Smooth muscle cell (in vitro differentiated cells): ENCODE data around the gene RASL10B. TPM values are rescaled to one million over a fixed set of nuclear protein-coding genes. Genes with fewer than 3 reads are reported as not detected.

Experiments
- DNase-seq: peaks from one replicate; lab custom pipeline; 2025; ENCODE audit not compliant: unreplicated experiment; lab: John Stamatoyannopoulos, UW
- H2AFZ ChIP-seq: fragments of 200-600 bp; sonication (generic); 2 replicates; pipeline ENCODE4 v1.6.0; 2016; ENCODE audit warnings: antibody characterized with exemption, low read depth, mild to moderate bottlenecking
- H3F3A ChIP-seq: fragments of 200-600 bp; sonication (generic); 2 replicates; pipeline ENCODE4 v1.6.0; 2017; ENCODE audit warnings: antibody characterized with exemption, low read depth
- H3K27ac ChIP-seq: fragments of 200-600 bp; sonication (generic); 2 replicates; pipeline ENCODE4 v1.5.1; 2016; ENCODE audit warnings: low read depth, mild to moderate bottlenecking
- H3K27me3 ChIP-seq: fragments of 200-600 bp; sonication (generic); 2 replicates; pipeline ENCODE4 v1.6.1; 2016; ENCODE audit warnings: low read depth, mild to moderate bottlenecking
- H3K36me3 ChIP-seq: fragments of 200-600 bp; sonication (generic); 2 replicates; pipeline ENCODE4 v1.5.1; 2016; ENCODE audit warnings: low read depth
- H3K4me1 ChIP-seq: fragments of 200-600 bp; sonication (generic); 2 replicates; pipeline ENCODE4 v1.5.1; 2016; ENCODE audit warnings: low read depth
- H3K4me2 ChIP-seq: fragments of 200-600 bp; sonication (generic); 2 replicates; pipeline ENCODE4 v1.6.0; 2016; ENCODE audit warnings: mild to moderate bottlenecking
- H3K4me3 ChIP-seq: fragments of 200-600 bp; sonication (generic); 2 replicates; pipeline ENCODE4 v1.5.1; 2016; ENCODE audit warnings: mild to moderate bottlenecking
- H3K79me2 ChIP-seq: fragments of 200-600 bp; sonication (generic); 2 replicates; pipeline ENCODE4 v1.6.0; 2016; ENCODE audit warnings: low read depth, mild to moderate bottlenecking
- H3K9ac ChIP-seq: fragments of 200-600 bp; sonication (generic); 2 replicates; pipeline ENCODE4 v1.6.0; 2016; ENCODE audit warnings: low read depth
- H3K9me3 ChIP-seq: fragments of 200-600 bp; sonication (generic); replicated peaks from 2 replicates; pipeline ENCODE4 v1.5.1; 2016; ENCODE audit warnings: low read depth
- H4K20me1 ChIP-seq: fragments of 200-600 bp; sonication (generic); 2 replicates; pipeline ENCODE4 v1.6.0; 2016; ENCODE audit warnings: low read depth
- whole genome bisulfite sequencing: methylation state at CpG from one replicate; pipeline ENCODE4 v1.1.7; 2016; ENCODE audit warnings: low lambda C conversion rate; 5-methylcytosine and 5-hydroxymethylcytosine counted together
- polyA plus RNA-seq: library from polyadenylated mRNA; unstranded; fragments of >200 nt; fragmentation: Nextera tagmentation; extraction: Ambion mirVana; gene quantifications from 2 replicates; pipeline ENCODE4 v1.2.1, GENCODE V29; 2016
- total RNA-seq: library from RNA; depleted of rRNA; stranded (reverse); fragments of >200 nt; gene quantifications from 2 replicates; pipeline ENCODE4 v1.2.3, GENCODE V29; 2014
- TF ChIP-seq, protein P1 (sequence below): fragments of 200-600 bp; sonication (generic); IDR thresholded peaks from 2 replicates; pipeline ENCODE4 v1.5.1; 2017; ENCODE audit warnings: borderline replicate concordance, mild to moderate bottlenecking, antibody characterized with exemption; ENCODE audit not compliant: insufficient read depth, poor library complexity, severe bottlenecking

RASL10B gene
- total and polyA plus RNA-seq, 2 experiments from 2014 or later = 8.2 to 18.6 TPM

DNA sequence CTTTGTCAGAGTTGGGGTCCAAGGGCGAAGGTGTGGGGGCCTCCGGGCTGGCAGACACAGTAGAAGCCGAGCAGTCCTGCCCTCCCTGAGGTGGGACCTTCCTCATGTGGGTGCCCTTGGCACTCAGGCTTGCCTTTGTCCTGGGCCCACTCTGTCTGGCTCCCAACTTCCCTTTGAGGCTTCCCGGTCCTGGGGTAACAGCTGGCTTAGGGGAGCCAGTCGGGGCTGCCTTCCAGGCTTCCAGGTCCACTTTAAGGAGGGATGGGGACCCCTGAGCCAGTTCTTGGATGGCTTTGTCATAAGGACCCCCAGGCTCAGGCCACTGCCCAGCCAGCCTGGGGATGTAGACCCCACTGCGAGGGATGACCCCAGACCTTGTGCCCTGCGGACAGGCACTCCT, 13.8 kb downstream of the RASL10B start:
- TF ChIP-seq, protein P1, sequence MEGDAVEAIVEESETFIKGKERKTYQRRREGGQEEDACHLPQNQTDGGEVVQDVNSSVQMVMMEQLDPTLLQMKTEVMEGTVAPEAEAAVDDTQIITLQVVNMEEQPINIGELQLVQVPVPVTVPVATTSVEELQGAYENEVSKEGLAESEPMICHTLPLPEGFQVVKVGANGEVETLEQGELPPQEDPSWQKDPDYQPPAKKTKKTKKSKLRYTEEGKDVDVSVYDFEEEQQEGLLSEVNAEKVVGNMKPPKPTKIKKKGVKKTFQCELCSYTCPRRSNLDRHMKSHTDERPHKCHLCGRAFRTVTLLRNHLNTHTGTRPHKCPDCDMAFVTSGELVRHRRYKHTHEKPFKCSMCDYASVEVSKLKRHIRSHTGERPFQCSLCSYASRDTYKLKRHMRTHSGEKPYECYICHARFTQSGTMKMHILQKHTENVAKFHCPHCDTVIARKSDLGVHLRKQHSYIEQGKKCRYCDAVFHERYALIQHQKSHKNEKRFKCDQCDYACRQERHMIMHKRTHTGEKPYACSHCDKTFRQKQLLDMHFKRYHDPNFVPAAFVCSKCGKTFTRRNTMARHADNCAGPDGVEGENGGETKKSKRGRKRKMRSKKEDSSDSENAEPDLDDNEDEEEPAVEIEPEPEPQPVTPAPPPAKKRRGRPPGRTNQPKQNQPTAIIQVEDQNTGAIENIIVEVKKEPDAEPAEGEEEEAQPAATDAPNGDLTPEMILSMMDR = no peak
- H3K9ac ChIP-seq = no peak overlapping the region
- H3F3A ChIP-seq = no peaks in the 10 kb centered on the region
- H3K4me2 ChIP-seq = no peak overlapping the region
- H4K20me1 ChIP-seq = no peaks in the 10 kb centered on the region
- H3K4me1 ChIP-seq = no peaks in the 10 kb centered on the region
- no peak overlapping the region for H3K27ac ChIP-seq
- H3K79me2 ChIP-seq = no peaks in the 10 kb centered on the region
- no peak for DNase-seq
- H2AFZ ChIP-seq = no peak overlapping the region
- 93% methylated on average over 7 of the region's 7 CpGs for whole genome bisulfite sequencing
- H3K4me3 ChIP-seq = no peak overlapping the region
- no peaks in the 10 kb centered on the region for H3K9me3 ChIP-seq
- no peaks in the 10 kb centered on the region for H3K36me3 ChIP-seq
- H3K27me3 ChIP-seq = peaks cover 28% of the 10 kb centered on the region

DNA sequence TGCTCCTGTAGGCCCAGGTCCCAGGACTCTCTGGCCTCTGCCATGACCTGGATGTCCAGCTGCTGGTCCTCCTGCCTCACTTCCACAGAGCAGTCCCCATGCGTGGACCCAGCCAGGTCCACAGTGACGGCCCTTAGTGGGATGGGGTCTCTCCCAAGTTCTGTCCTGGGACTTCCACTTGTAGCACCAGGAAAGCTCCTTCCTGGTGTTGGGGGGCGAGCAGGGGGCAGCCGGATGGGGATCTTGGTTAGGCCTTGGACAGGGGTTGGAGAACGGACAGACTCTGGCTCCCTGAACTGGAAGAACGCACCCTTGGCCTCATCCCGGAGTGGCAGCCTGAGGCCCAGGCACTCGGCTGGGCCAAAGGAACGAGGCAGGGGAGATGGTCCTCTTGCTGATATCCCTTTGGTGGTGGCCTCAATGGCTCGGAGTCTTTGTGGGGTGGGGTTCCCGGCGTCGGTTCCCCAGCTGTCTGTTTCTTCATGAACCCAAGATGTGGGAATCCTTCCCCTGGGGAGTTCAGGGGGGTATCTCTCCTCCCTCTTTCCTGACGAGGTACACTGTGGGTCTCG, 14.4 kb downstream of the RASL10B start:
- no peaks in the 10 kb centered on the region for H3K79me2 ChIP-seq
- DNase-seq = no peak
- no peak overlapping the region for H2AFZ ChIP-seq
- TF ChIP-seq, protein P1 = no peak
- no peaks in the 10 kb centered on the region for H3F3A ChIP-seq
- H3K4me2 ChIP-seq = no peak overlapping the region
- no peak overlapping the region for H3K4me3 ChIP-seq
- no peaks in the 10 kb centered on the region for H3K4me1 ChIP-seq
- no peak overlapping the region for H3K27ac ChIP-seq
- no peak overlapping the region for H3K9ac ChIP-seq
- H4K20me1 ChIP-seq = no peaks in the 10 kb centered on the region
- H3K27me3 ChIP-seq = peaks cover 30% of the 10 kb centered on the region
- no peaks in the 10 kb centered on the region for H3K36me3 ChIP-seq
- 93% methylated on average over 15 of the region's 15 CpGs for WGBS
- H3K9me3 ChIP-seq = no peaks in the 10 kb centered on the region

DNA sequence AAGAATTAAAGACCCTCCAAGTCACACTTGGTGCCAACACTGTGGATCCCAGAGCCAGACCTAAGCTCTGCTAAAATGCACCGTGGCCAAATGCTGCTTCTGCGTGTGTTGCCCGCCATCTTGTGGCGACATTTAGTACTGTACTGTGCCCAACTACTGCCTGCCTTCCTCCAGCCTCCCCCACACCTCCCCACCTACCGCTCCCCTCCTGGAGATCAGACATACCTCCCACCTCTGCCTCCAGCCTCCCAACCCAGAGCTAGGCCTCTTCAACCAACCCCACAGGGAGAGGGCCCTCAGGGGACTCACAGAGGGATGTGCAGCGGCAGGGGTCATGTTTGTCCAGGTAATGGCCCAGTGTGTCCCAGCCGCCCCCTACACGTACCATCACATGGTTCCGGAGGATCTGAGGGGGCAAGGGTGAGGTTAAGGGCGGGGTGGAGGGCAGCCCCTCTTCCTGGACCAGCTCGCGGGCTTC, 16.1 kb downstream of the RASL10B start:
- DNase-seq = peak; percentile 19
- TF ChIP-seq, protein P1 = peak; percentile 87
- peaks cover 16% of the 10 kb centered on the region for H3K27me3 ChIP-seq

DNA sequence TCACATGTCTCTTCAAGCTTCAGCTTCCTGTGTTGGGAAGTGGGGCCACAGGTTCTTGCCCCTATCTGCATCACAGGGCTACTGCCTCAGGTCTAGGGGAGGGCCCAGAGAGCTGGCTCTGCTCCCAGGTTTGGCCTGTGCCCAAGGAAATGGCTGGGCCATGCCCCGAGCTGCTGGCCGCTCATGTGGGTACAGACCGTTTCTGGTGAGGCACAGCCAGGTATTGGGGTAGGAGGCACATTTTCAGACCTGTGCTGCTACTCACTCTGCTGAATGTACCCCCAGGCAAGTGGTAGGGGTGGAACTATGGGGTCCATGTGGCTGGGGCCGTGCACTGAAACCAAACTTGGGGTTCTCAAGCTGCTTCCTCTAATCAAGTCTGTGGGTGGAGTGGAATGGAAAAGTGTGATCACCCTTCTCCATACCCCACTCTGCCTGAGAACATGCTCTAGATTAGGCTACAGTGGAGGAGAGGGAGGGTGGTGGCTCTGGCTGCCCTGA, 17.0 kb downstream of the RASL10B start:
- WGBS = 87% methylated on average over 4 of the region's 4 CpGs
- Histone ChIP-seq H3K4me1 (no peaks in the 10 kb centered on the region), H3K9ac (no peak overlapping the region), H3K36me3 (no peaks in the 10 kb centered on the region), H3K27me3 (peaks cover 16% of the 10 kb centered on the region), H4K20me1 (no peaks in the 10 kb centered on the region), H2AFZ (no peak overlapping the region), H3K27ac (no peak overlapping the region), H3K4me2 (no peak overlapping the region), H3K9me3 (no peaks in the 10 kb centered on the region), H3K4me3 (no peak overlapping the region), H3F3A (no peaks in the 10 kb centered on the region), H3K79me2 (no peaks in the 10 kb centered on the region)
- TF ChIP-seq, protein P1 = no peak
- no peak for DNase-seq

More for the DNA sequence above, 16.1 kb downstream of the RASL10B start:
- H3K4me2 ChIP-seq = no peak overlapping the region
- no peaks in the 10 kb centered on the region for H3K36me3 ChIP-seq
- H3K4me3 ChIP-seq = no peak overlapping the region
- H3K27ac ChIP-seq = no peak overlapping the region
- no peaks in the 10 kb centered on the region for H3K9me3 ChIP-seq
- no peaks in the 10 kb centered on the region for H3F3A ChIP-seq
- H4K20me1 ChIP-seq = no peaks in the 10 kb centered on the region
- WGBS = 48% methylated on average over 12 of the region's 12 CpGs
- H3K79me2 ChIP-seq = no peaks in the 10 kb centered on the region
- H3K9ac ChIP-seq = no peak overlapping the region
- H2AFZ ChIP-seq = no peak overlapping the region
- no peaks in the 10 kb centered on the region for H3K4me1 ChIP-seq
